Measurements from ENCODE around the gene ZNF888. TPM values are rescaled to one million over a fixed set of nuclear protein-coding genes. Genes with fewer than 3 reads are reported as not detected.
"Not testable (repeated sequence)": the region's sequence is repeated elsewhere in the genome, so short reads cannot be mapped to it uniquely, and the experiment has no call there.

The ZNF888 gene
- total RNA-seq, 6 experiments from 2014 or later: 0.37 to 2.0 (median 0.76) TPM

GRCh38 chr19:52949422-52949821 is 26.2 kb upstream of the ZNF888 start:
- intact Hi-C loops (cut with DNase I): no loop called here
- TF ChIP-seq POLR2A (IDR thresholded peaks at IDR 0.05) (no peak), CTCF (IDR thresholded peaks at IDR 0.05) (no peak)
- no peaks in the 10 kb centered on the region for H3K4me1 ChIP-seq
- no peak overlapping the region for H3K4me3 ChIP-seq
- peaks cover 4 to 53% (median 15%) of the 10 kb centered on the region in 4 donors for H3K9me3 ChIP-seq
- ATAC-seq (no peak), DNase-seq (no peak)
- H3K36me3 ChIP-seq: peaks cover 0 to 32% (median 8%) of the 10 kb centered on the region in 4 donors
- H3K27me3 ChIP-seq: no peaks in the 10 kb centered on the region
- 31% methylated on average over 1 of the region's 1 CpG for WGBS (ENCODE audit: insufficient coverage, low coverage, low lambda C conversion rate, missing lambda C conversion rate)
- no peak overlapping the region for H3K27ac ChIP-seq

GRCh38 chr19:52948025-52948770 is 25.0 kb upstream of the ZNF888 start:
- no peaks in the 10 kb centered on the region for H3K4me1 ChIP-seq
- H3K27me3 ChIP-seq: no peaks in the 10 kb centered on the region
- no peak overlapping the region for H3K27ac ChIP-seq
- ATAC-seq (no peak), DNase-seq (no peak)
- H3K4me3 ChIP-seq: no peak overlapping the region
- H3K36me3 ChIP-seq: peaks cover 0 to 27% (median 8%) of the 10 kb centered on the region in 4 donors
- 87% methylated on average over 13 of the region's 13 CpGs for WGBS (ENCODE audit: insufficient coverage, low coverage, low lambda C conversion rate, missing lambda C conversion rate)
- peaks cover 4 to 58% (median 15%) of the 10 kb centered on the region in 4 donors for H3K9me3 ChIP-seq
- TF ChIP-seq POLR2A (IDR thresholded peaks at IDR 0.05) (no peak), CTCF (IDR thresholded peaks at IDR 0.05) (no peak)
- intact Hi-C loops (cut with DNase I): no loop called here

- TF ChIP-seq POLR2A (IDR thresholded peaks at IDR 0.05) (no peak), CTCF (IDR thresholded peaks at IDR 0.05) (no peak)
- ATAC-seq (peak in 2 of 4 donors; percentile 34 to 67), DNase-seq (peak in 1 of 3 donors; percentile 48)
- peaks cover 2 to 46% (median 15%) of the 10 kb centered on the region in 4 donors for H3K9me3 ChIP-seq
- H3K36me3 ChIP-seq: peaks cover 0 to 12% (median under 1%) of the 10 kb centered on the region in 4 donors
- H3K4me3 ChIP-seq: no peak overlapping the region
- intact Hi-C loops (cut with DNase I): no loop called here
- no peaks in the 10 kb centered on the region for H3K27me3 ChIP-seq
- WGBS (ENCODE audit: insufficient coverage, low coverage, low lambda C conversion rate, missing lambda C conversion rate): 31% methylated on average over 21 of the region's 39 CpGs
- no peaks in the 10 kb centered on the region for H3K4me1 ChIP-seq
- no peak overlapping the region for H3K27ac ChIP-seq
Observed at GRCh38 chr19:52946322-52947310, 23.4 kb upstream of the ZNF888 start.

GRCh38 chr19:52945652-52946321 is 22.6 kb upstream of the ZNF888 start:
- ATAC-seq (no peak), DNase-seq (no peak)
- no peak overlapping the region for H3K4me3 ChIP-seq
- H3K27me3 ChIP-seq: no peaks in the 10 kb centered on the region
- TF ChIP-seq POLR2A (IDR thresholded peaks at IDR 0.05): no peak
- no peak for TF ChIP-seq CTCF (IDR thresholded peaks at IDR 0.05)
- intact Hi-C loops (cut with DNase I): no loop called here
- H3K27ac ChIP-seq: no peak overlapping the region
- H3K36me3 ChIP-seq: peaks cover 0 to 5% (median 0%) of the 10 kb centered on the region in 4 donors
- H3K4me1 ChIP-seq: no peaks in the 10 kb centered on the region
- 51% methylated on average over 19 of the region's 24 CpGs for WGBS (ENCODE audit: insufficient coverage, low coverage, low lambda C conversion rate, missing lambda C conversion rate)
- H3K9me3 ChIP-seq: peaks cover 2 to 40% (median 15%) of the 10 kb centered on the region in 4 donors

GRCh38 chr19:52944703-52945493 is 21.7 kb upstream of the ZNF888 start:
- 35% methylated on average over 17 of the region's 17 CpGs for WGBS (ENCODE audit: insufficient coverage, low coverage, low lambda C conversion rate, missing lambda C conversion rate)

More at GRCh38 chr19:52944703-52945493, 21.7 kb upstream of the ZNF888 start:
- H3K27me3 ChIP-seq; intact Hi-C loops (cut with DNase I); H3K27ac ChIP-seq; ATAC-seq; DNase-seq; H3K36me3 ChIP-seq; H3K4me1 ChIP-seq; H3K4me3 ChIP-seq: not testable (repeated sequence)
- peaks cover 2 to 31% (median 15%) of the 10 kb centered on the region in 4 donors for H3K9me3 ChIP-seq
